GM18517 (cell line): ENCODE results near the gene DPP9.
A peak's percentile ranks its signal among the peaks of the same experiment; 100 is the strongest.
"Not testable (repeated sequence)": the region's sequence is repeated elsewhere in the genome, so short reads cannot be mapped to it uniquely, and the experiment has no call there.

ENCODE experiments used
- ATAC-seq: cut with Tn5 transposase; IDR thresholded peaks from one replicate; pipeline ENCODE4 v1.9.1; 2021; ENCODE audit warnings: mild to moderate bottlenecking, moderate library complexity; ENCODE audit not compliant: unreplicated experiment

The DPP9 gene

DNA sequence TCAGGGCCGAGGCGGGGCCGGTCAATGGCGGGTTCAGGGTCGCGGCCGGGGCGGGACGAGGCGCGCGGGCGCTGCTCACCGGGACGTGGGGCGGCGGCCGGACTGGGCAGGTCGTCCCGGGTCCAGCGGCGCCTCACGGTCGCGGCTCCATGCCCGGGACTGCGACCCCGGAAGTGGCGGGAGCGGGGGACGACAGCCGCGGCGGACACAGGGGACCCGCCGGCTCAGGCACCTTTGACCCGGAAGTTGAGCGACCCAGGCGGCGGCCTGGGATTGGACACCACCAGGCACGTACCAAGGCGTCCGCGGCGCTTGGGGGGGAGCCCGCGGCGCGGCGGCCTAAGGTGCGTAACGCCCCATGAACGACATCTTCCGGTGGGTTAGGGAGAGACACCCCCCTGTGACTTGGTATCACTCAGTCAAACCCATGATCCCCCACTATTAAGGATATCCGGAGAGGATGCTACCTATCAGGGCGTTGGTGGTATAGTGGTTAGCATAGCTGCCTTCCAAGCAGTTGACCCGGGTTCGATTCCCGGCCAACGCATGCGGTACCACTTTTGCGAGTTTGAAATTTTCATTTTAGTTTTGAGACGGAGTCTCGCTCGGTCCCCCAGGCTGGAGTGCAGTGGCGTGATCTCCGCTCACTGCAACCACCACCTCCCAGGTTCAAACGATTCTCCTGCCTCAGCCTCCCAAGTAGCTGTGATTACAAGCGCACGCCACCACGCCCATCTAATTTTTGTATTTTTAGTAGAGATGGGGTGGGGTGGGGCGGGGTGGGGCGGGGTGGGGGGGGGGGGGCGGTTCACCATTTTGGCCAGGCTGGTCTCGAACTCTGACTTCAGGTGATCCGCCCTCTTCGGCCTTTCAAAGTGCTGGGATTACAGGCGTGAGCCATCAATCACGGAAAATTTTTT lies at the start of gene DPP9:
DPP9 (minus strand) TSS at position 248 of the 920 bp plus-strand sequence. CDS start 3,936 bp downstream, outside the sequence.
- peak; percentile 85 for ATAC-seq

DNA sequence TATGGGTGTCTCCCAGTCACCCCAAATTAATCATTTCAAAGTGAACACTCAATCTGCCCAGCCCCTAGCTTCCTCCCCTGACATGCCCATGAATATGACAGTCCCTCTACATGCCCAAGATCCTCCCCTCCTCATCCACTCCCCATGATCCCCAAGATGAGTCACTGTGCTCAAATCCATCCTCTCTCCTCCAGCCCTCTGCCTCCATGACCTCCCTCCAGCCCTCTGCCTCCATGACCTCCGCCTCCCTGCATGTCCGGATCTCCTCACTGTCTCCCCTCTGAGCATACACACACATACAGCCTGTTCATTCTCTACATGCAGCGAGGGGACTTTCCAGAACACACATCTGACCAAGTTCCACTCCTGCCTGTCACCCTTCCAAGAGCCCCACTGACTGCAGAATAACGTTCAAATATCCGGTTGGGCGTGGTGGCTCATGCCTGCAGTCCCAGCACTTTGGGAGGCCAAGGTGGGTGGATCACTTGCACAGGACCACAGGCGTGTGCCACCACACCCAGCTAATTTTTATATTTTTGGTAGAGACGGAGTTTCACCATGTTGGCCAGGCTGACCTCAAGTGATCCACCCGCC lies 49.5 kb upstream of the DPP9 start:
- ATAC-seq: no peak

DNA sequence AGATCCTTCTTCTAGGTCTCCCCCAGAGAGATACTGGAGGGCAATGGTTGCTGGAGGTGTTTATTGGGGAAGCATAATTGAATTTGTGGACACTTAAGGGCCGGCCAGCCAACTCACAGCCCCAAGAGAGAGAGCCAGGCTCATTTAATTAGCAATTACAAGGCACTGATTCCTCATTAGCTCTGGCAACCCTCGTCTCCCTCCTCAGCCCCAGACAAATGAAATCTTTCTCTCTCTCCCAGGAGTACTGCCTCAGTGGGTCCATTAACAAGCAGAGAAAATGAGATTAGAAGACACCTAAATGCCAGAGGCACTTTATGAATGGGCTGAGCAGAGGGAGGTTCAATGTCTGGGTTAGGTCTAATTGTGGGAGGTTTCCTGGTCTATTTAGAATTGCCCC lies 48.9 kb upstream of the DPP9 start:
- ATAC-seq: no peak

DNA sequence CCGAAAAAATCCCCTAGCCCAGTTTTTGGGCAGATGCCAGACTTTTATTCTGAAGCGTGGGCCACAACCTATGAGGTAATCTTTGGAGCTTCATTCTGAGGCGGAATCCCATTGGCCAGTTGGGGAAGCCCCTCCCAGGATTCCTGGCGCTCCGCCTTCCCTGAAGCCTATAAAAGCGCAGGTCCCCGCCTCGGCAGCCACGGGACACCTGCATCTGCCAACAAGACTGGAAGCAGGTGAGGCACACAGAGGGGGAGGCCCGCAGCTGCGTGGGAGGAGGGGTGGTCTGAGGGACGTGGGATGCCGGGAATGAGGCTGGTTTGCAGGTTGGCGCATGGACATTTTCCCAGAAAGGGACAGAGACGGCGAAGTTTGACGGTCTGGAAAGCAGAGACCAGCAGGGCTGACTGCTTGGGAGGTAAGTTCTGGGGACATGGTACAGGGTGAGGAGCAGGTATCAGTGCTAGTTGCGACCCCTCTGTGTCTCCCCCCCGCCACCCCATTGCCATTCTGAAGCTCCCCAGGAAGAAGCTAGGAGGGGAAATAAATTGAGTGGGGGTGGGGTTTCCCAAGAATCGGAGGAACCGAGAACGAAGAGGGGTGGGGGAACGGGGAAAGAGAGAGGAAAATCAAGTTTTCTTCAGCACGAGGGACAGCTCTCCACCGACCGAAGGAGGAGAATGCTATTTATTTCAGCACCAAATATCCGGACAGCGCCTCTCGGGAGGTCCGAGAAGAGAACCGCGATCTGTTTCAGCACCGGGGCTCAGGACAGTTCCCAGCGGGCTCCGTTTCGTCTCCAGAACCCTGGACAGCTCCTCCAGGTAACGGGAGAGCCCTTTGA lies 45.5 kb upstream of the DPP9 start:
- ATAC-seq: no peak

DNA sequence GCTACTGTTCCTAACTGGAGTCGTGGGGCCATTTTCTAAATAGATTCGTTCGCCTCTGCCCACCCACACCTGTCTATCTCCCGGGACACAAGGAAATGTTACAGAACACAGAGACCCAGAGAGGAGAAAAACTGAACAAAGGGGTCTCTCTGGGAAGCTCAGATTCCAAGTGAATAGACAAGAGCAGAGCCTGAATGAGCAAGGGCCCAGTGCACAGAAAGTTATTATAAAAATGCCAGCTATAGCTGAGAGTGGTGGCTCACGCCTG lies 40.7 kb upstream of the DPP9 start:
- ATAC-seq: no peak

GRCh38 chr19:4763021-4763420 lies 39.4 kb upstream of the DPP9 start:
- no peak for ATAC-seq

- no peak for ATAC-seq
These were observed 36.6 kb upstream of the DPP9 start for GRCh38 chr19:4760285-4760650.

DNA sequence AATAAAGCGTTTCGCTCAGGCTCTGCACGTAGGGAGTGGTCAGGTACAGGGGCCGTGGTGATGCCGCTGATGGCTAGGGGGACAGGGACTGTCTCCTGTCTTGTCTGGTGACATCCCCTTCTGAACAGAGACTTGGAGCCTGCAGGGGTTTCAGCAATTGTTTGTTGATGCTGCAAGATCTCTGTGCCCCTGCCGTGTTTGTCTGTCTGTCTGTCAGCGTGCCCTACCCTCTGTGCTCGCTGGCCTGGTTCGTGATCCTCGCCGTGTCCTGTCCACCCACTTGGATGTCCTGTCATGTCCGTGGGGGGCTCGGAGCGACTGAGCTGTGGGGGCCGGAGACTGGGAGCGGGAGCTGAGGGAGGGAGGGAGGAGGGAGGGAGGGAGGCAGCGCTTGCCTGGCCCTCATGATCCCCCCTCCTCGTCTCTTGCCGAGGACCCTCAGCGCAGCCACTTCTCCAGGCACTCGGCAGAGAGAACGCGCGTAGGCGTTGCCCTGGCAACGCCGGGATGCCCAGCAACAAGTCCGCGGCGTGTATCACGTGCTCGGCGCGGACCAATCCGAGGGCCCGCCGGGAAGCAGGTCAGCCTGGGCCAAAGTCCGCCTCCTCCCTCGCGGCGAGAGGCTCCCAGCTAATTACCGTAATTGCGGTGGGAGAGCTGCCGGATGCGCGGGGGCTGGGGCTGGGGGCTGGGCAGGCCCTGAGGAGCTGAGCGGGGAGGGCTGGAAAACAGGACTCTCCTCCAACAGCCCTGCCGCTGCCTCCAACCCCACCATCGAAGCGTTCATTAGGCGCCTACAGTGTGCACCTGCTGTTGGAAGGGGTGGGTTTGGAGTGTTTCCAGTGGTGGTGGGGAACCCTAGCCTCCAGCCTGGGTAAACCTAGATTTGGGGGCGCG lies 36.0 kb upstream of the DPP9 start:
- no peak for ATAC-seq

DNA sequence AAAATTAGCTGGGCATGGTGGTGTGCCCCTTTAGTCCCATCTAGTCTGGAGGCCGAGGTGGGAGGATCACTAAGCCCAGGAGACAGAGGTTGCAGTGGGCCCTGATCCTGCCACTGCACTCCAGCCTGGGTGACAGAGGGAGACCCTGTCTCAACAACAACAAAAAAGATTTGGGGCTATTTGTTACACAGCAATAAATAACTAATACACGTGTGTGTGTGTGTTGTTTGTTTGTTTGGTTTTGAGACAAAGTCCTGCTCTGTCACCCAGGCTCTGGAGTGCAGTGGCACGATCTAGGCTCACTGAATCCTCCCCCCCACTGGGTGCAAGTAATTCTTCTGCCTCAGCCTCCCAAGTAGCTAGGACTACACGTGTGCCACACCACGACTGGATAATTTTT lies 35.0 kb upstream of the DPP9 start:
- ATAC-seq: no peak

GRCh38 chr19:4758082-4758481 lies 34.4 kb upstream of the DPP9 start:
- ATAC-seq: no peak

DNA sequence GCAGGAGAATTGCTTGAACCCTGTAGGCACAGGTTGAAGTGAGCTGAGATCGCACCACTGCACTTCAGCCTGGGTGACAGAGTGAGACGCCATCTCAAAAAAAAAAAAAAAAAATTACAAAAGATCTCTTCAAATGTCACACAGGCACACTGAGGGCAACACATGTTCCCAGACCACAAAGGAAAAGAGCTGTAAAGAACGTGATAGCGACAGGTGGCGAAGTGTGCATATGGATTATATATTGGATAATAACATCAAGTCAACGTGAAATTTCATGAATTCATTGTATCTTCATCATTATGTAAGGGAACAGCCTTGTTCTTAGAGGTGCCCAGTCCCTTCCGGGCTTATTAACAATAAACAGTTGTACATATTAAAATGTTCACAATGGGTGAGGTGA lies 31.8 kb upstream of the DPP9 start:
- no peak for ATAC-seq

- ATAC-seq: no peak
These were observed 30.6 kb upstream of the DPP9 start for GRCh38 chr19:4754248-4754647.

DNA sequence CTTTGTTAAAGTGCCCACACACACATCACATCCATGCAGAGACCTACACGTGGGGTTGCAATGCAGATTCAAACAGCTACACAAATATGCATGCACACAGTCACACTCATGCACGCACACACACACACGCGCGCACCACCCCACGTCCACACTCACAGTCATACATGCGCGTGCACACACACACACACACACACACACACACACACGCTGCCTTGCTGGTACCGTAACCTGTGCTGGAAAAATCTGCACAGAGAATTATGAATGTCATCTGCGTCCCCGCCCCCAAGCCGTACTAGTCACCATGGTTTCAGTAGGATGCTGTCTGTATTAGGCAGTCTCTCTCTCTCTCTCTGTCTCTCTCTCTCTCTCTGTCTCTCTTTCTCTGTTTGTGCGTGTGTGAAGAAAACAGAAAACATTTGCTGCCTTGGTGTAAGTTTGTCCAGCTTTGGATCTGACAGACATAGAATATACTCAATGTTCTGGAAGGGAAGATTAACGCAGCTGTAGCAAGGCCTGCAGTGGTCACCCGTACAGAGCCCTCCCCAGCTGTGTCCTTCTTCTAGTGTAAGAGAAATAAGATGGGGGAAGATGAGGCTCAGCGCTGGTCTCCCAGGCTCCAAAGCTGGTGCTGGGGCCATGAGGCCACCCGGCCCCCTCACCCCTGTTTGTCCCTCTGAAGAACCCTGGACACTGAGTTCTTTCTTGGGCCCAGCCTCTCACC lies 26.4 kb upstream of the DPP9 start:
- ATAC-seq: no peak

- no peak for ATAC-seq
These were observed 24.9 kb upstream of the DPP9 start for GRCh38 chr19:4748589-4748988.

DNA sequence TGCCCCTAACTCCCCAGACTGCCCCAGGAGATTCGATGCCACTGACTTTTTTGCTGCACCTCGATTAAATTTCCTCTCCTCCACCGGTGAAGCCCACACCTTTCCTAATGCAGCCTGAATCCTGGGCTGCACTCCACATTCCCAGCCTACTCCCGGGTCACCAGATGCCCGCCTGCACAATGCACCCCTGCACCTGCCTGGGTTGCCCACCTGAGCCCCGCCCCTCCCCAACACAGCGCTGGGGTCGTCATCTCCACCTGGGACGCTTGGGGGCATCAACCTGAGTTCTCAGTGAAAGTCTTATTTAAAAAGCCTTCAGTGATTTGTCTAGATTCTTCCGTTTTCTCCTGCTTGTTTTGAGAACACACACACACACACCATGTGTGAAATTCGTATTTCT lies 24.5 kb upstream of the DPP9 start:
- ATAC-seq: no peak

DNA sequence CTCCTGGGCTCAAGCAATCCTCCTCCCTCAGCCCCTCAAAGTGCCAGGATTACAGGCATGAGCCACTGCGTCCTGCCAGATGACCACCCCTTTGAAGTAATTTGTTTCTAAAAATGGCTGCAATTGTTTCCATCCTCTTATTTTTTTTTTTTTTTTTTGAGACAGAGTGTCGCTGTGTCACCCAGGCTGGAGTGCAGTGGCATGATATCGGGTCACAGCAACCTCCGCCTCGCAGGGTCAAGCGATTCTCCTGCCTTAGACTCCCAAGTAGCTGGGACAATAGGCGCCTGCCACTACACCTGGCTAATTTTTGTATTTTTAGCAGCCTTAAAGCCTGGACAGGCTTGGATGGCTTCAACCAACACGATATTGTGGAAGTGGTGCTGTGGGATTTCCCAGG lies 22.3 kb upstream of the DPP9 start:
- no peak for ATAC-seq

- ATAC-seq: not testable (repeated sequence)
These were observed 21.5 kb upstream of the DPP9 start for GRCh38 chr19:4745175-4745574.

GRCh38 chr19:4744451-4745174 lies 21.0 kb upstream of the DPP9 start:
- ATAC-seq: no peak
